HT1080 (cell line): ENCODE results near the gene SGSM2. TPM values are rescaled to one million over a fixed set of nuclear protein-coding genes. Genes with fewer than 3 reads are reported as not detected.
A peak's percentile ranks its signal among the peaks of the same experiment; 100 is the strongest.

Experiments used
- DNase-seq: peaks from one replicate; pipeline ENCODE4 v3.0.0-alpha.2; 2015; ENCODE audit warnings: low read depth
- polyA plus RNA-seq, 2 experiments: library from polyadenylated mRNA; depleted of rRNA; stranded (reverse); fragments of >200 nt; gene quantifications; 2 replicates each; pipeline ENCODE4 v1.2.3, GENCODE V29; 2015
- total RNA-seq: library from RNA; depleted of rRNA; stranded (reverse); fragments of >200 nt; shearing (Covaris generic); gene quantifications from 2 replicates; pipeline ENCODE4 v1.2.3, GENCODE V29; 2014; rRNA removed

SGSM2 gene
- 35.8 and 39.4 TPM in 2 replicates for total RNA-seq
- 15.1 and 15.6 TPM in 2 replicates for polyA plus RNA-seq (2015; cell fraction: cytosol; rRNA removed)
- polyA plus RNA-seq (2015; cell fraction: nucleus; rRNA removed) = 171 and 177 TPM in 2 replicates

GRCh38 chr17:2336852-2337543 is at the start of gene SGSM2:
Gene SGSM2, plus strand, starts transcription at chr17:2337501. Its CDS starts 188 bp downstream, at chr17:2337689.
- peak; percentile 33 for DNase-seq

- DNase-seq = no peak
These were observed 47.3 kb upstream of the SGSM2 start for GRCh38 chr17:2289878-2290478.

GRCh38 chr17:2292100-2292499 is 45.2 kb upstream of the SGSM2 start:
- no peak for DNase-seq

GRCh38 chr17:2295575-2295974 is 41.7 kb upstream of the SGSM2 start:
- peak; percentile 47 for DNase-seq

GRCh38 chr17:2297023-2297422 is 40.3 kb upstream of the SGSM2 start:
- no peak for DNase-seq

- DNase-seq = no peak
These were observed 38.2 kb upstream of the SGSM2 start for GRCh38 chr17:2299136-2299535.

- DNase-seq = no peak
These were observed 37.5 kb upstream of the SGSM2 start for GRCh38 chr17:2299756-2300155.

- no peak for DNase-seq
These were observed 34.5 kb upstream of the SGSM2 start for GRCh38 chr17:2302778-2303203.

GRCh38 chr17:2303204-2304188 is 33.8 kb upstream of the SGSM2 start, which contains the start of the genes SMG6 and SRR:
Gene SMG6, minus strand, starts transcription at chr17:2303785. Its CDS starts 65 bp downstream, at chr17:2303720.
Gene SRR, plus strand, starts transcription at chr17:2303950. Its CDS starts 11,611 bp downstream, at chr17:2315561.
- DNase-seq = peak; percentile 78

- DNase-seq = no peak
These were observed 32.4 kb upstream of the SGSM2 start for GRCh38 chr17:2304931-2305330.

GRCh38 chr17:2309338-2310154 is 27.8 kb upstream of the SGSM2 start:
- no peak for DNase-seq

GRCh38 chr17:2312736-2313135 is 24.6 kb upstream of the SGSM2 start:
- no peak for DNase-seq

GRCh38 chr17:2316916-2317205 is 20.4 kb upstream of the SGSM2 start:
- DNase-seq = peak; percentile 14

- no peak for DNase-seq
These were observed 19.5 kb upstream of the SGSM2 start for GRCh38 chr17:2317796-2318195.

GRCh38 chr17:2319051-2319450 is 18.2 kb upstream of the SGSM2 start:
- DNase-seq = no peak

- no peak for DNase-seq
These were observed 15.9 kb upstream of the SGSM2 start for GRCh38 chr17:2321399-2321798.

GRCh38 chr17:2323629-2324314 is 13.5 kb upstream of the SGSM2 start:
- no peak for DNase-seq

- no peak for DNase-seq
These were observed 6.0 kb upstream of the SGSM2 start for GRCh38 chr17:2331303-2331702.

GRCh38 chr17:2335726-2336214 is 1.5 kb upstream of the SGSM2 start:
- DNase-seq = peak; percentile 17
